Common myeloid progenitor, CD34-positive (primary cell): ENCODE measurements around the gene CCL23.
A peak's percentile ranks its signal among the peaks of the same experiment; 100 is the strongest.

Source experiments
- CTCF ChIA-PET: fragments of 350-600 bp; sonication (Branson Sonifier 250); formaldehyde crosslinking; loops from one replicate; lab custom pipeline; 2021; ENCODE audit warnings: antibody characterized with exemption; lab: Charles Lee
- POLR2A ChIA-PET: fragments of 350-600 bp; sonication (Branson Sonifier 250); formaldehyde crosslinking; loops from one replicate; lab custom pipeline; 2021; ENCODE audit warnings: antibody characterized with exemption; lab: Charles Lee
- DNase-seq, 3 donors: peaks; one replicate each; pipeline versions ENCODE4 v3.0.0 to v3.0.0-alpha.2; 2013
- H3K27ac ChIP-seq, 2 experiments: 1 replicate in 1 of 2; 2 replicates in 1 of 2; pipeline ENCODE4 v1.7.0; 2013; ENCODE audit warnings: inconsistent platforms in 2 of 2, low read length in 2 of 2, mild to moderate bottlenecking in 2 of 2, low read depth in 1 of 2, moderate library complexity in 1 of 2; ENCODE audit not compliant: severe bottlenecking in 2 of 2, insufficient read depth in 1 of 2, poor library complexity in 1 of 2
- H3K27me3 ChIP-seq, 5 experiments: replicated peaks in 2 of 5; 1 replicate in 3 of 5; 2 replicates in 2 of 5; pipeline versions ENCODE4 v1.6.1 to v1.7.0; 2013; ENCODE audit warnings: low read length in 4 of 5, mild to moderate bottlenecking in 2 of 5, moderate library complexity in 2 of 5, inconsistent platforms in 1 of 5; ENCODE audit not compliant: insufficient read depth in 5 of 5, control insufficient read depth in 4 of 5
- H3K36me3 ChIP-seq, 4 experiments: 1 replicate in 2 of 4; 2 replicates in 2 of 4; pipeline versions ENCODE4 v1.6.1 to v1.7.0; 2013; ENCODE audit warnings: low read length in 3 of 4, control low read depth in 1 of 4, mild to moderate bottlenecking in 1 of 4; ENCODE audit not compliant: control insufficient read depth in 4 of 4, insufficient read depth in 4 of 4
- H3K4me1 ChIP-seq, 4 experiments: 1 replicate in 3 of 4; 2 replicates in 1 of 4; pipeline versions ENCODE4 v1.6.1 to v1.7.1; 2013; ENCODE audit warnings: low read length in 3 of 4, mild to moderate bottlenecking in 3 of 4, control low read depth in 1 of 4, inconsistent platforms in 1 of 4, moderate library complexity in 1 of 4; ENCODE audit not compliant: control insufficient read depth in 4 of 4, insufficient read depth in 4 of 4; ENCODE audit errors: control extremely low read depth in 1 of 4
- H3K4me3 ChIP-seq, 7 experiments: 1 replicate in 4 of 7; 2 replicates in 3 of 7; pipeline versions ENCODE4 v1.5.1 to v1.7.0; 2013; ENCODE audit warnings: mild to moderate bottlenecking in 7 of 7, low read length in 6 of 7, moderate library complexity in 6 of 7, inconsistent platforms in 2 of 7, low read depth in 2 of 7, control low read depth in 1 of 7; ENCODE audit not compliant: insufficient read depth in 4 of 7, control insufficient read depth in 1 of 7; ENCODE audit errors: extremely low read depth in 1 of 7
- H3K9me3 ChIP-seq, 5 experiments: 1 replicate in 4 of 5; 2 replicates in 1 of 5; pipeline versions ENCODE4 v1.6.1 to v1.7.1; 2013; ENCODE audit warnings: low read length in 4 of 5, mild to moderate bottlenecking in 2 of 5, inconsistent platforms in 1 of 5, low read depth in 1 of 5, moderate library complexity in 1 of 5; ENCODE audit not compliant: control insufficient read depth in 4 of 5, insufficient read depth in 2 of 5; ENCODE audit errors: control extremely low read depth in 1 of 5
- WGBS: methylation state at CpG from one replicate; pipeline ENCODE4 v1.1.5; 2013; ENCODE audit not compliant: insufficient coverage; 5-methylcytosine and 5-hydroxymethylcytosine counted together

CCL23 gene

DNA sequence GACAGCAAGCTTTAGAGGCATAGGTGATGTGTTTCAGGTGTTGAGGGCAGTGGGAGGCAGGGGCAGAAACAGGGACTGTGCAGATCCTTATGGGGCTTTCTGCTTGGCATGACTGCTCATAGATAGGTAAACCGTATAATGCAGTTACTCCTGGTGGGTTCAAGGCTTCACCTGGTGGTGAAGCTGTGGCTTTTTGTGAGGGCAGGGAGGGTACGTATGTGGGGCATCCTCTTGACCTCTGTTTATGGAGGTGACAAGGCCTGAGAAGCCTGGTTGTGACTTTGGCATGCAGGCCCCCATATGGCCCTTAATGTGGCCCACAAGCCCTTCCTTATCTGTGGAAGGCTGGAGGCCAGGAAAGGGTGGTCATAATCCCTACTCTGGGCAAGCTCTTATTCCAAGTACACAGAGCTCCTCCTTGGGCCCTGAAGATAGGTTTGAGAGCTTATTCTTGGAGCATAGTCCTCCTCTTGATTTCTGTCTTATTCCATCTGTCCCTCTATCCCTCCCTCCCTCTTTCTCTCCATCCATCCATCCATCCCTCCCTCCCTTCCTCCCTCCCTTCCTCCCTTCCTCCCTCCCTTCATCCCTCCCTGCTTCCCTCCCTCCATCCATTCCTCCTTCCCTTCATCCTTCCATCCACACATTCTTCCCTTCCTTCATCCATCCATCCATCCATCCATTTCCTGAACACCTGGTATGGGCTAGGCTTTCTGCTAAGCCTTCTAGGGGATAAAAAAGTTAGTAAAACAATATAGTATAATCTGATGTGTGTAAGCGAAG lies 35.2 kb downstream of the CCL23 start:
- H3K36me3 ChIP-seq, result no peaks in the 10 kb centered on the region
- no peaks in the 10 kb centered on the region for H3K9me3 ChIP-seq
- no peak overlapping the region for H3K4me3 ChIP-seq
- CTCF ChIA-PET, result interaction anchor here (0.7 to 21.0 kb wide), 15 partner anchors 8 to 166 kb away, joined by 3 to 370 read pairs (median 4); partner anchors contain the start of gene CCL4
- H3K27me3 ChIP-seq, result no peaks in the 10 kb centered on the region
- DNase-seq, result no peak
- 100% methylated on average over 2 of the region's 3 CpGs for WGBS
- H3K27ac ChIP-seq, result no peak overlapping the region
- POLR2A ChIA-PET, result no interaction called here
- no peaks in the 10 kb centered on the region for H3K4me1 ChIP-seq

DNA sequence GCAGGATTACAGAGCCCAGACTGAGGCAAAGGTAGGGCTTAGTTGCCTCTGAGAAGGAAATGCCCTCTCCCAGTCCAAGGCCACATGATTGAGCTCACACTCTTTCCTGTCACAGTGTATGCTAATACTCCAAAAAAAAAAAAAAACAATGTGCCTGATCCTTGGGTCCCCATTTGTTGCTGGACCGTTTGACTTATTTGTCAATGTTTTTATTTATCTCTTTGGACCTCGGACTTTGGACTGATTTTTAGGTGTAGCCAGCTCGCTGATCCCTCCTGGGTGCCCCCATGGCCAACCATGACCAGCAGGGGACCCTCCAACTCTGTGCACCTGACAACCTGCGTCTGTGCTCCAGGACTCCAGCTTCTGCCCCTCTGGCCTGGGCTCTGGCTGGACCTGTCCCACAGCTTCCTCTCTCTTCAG lies 35.9 kb downstream of the CCL23 start:
- CTCF ChIA-PET, result interaction anchor here (0.8 to 21.0 kb wide), 14 partner anchors 8 to 166 kb away, joined by 3 to 370 read pairs (median 4); partner anchors contain the start of gene CCL4
- 53% methylated on average over 3 of the region's 4 CpGs for WGBS
- no peaks in the 10 kb centered on the region for H3K36me3 ChIP-seq
- no peak overlapping the region for H3K27ac ChIP-seq
- H3K4me3 ChIP-seq, result no peak overlapping the region
- no peaks in the 10 kb centered on the region for H3K27me3 ChIP-seq
- no peaks in the 10 kb centered on the region for H3K9me3 ChIP-seq
- peak in 2 of 3 donors; percentile 20 to 27 for DNase-seq
- no peaks in the 10 kb centered on the region for H3K4me1 ChIP-seq
- POLR2A ChIA-PET, result no interaction called here

DNA sequence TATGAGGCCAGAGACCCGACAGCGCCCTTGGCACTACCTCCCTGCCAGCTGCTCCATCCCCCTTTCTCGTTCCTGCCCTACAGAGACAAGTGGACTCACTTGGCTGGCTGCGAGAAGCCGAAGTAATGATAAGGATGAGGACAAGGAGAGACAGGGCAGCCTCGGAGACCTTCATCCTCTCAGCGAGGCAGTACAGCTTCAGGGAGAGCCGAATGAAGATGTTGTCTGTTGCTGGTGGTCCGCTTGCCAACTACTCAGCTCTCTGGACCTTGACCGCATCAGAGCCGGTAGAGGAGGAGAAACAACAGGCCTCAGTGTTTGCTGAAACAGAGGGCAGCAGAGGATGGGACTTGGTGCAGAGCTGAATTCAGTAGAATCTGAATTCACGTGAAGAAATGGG lies 36.5 kb downstream of the CCL23 start, which contains the start of gene CCL16:
TSS of gene CCL16 (minus strand) at position 252 of the 400 bp plus-strand sequence. CDS start at position 175, 77 bp downstream.
- POLR2A ChIA-PET, result no interaction called here
- no peaks in the 10 kb centered on the region for H3K4me1 ChIP-seq
- H3K27ac ChIP-seq, result no peak within 1 kb of the TSS
- H3K4me3 ChIP-seq, result no peak within 1 kb of the TSS
- no peaks in the 10 kb centered on the region for H3K36me3 ChIP-seq
- H3K9me3 ChIP-seq, result no peaks in the 10 kb centered on the region
- WGBS, result 98% methylated on average over 11 of the region's 12 CpGs
- H3K27me3 ChIP-seq, result no peaks in the 10 kb centered on the region
- DNase-seq, result no peak
- CTCF ChIA-PET, result interaction anchor here (0.9 to 21.0 kb wide), 7 partner anchors 10 to 167 kb away, joined by 3 to 370 read pairs (median 5); no protein-coding TSS in a partner anchor

DNA sequence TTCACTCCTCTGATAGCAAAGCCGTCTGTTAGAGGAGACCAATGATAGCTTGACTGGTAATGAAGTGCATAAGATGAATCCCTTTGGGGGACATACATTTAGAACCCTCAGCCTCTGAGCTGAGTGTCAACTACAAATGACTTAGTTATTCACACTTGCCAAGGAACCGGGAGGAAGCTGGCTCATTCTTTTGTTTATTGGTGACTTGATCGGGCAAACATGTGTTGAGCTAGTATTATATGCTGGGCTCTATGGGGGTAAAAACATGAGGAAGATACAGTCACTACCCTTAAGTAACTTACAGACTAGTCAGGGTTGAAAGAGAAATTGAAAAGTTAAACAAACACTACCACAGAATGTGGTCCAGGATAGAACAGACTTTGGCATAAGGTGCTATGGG lies 39.4 kb downstream of the CCL23 start:
- no peak for DNase-seq
- Histone ChIP-seq H3K4me1 (peaks cover 0 to 6% (median 2%) of the 10 kb centered on the region in 4 experiments), H3K4me3 (no peak overlapping the region), H3K9me3 (no peaks in the 10 kb centered on the region), H3K27me3 (no peaks in the 10 kb centered on the region), H3K36me3 (no peaks in the 10 kb centered on the region), H3K27ac (no peak overlapping the region)
- CTCF ChIA-PET, result interaction anchor here (0.8 to 21.0 kb wide), 7 partner anchors 9 to 170 kb away, joined by 3 to 370 read pairs (median 4); no protein-coding TSS in a partner anchor
- POLR2A ChIA-PET, result no interaction called here
- WGBS, result 89% methylated on average over 1 of the region's 3 CpGs

DNA sequence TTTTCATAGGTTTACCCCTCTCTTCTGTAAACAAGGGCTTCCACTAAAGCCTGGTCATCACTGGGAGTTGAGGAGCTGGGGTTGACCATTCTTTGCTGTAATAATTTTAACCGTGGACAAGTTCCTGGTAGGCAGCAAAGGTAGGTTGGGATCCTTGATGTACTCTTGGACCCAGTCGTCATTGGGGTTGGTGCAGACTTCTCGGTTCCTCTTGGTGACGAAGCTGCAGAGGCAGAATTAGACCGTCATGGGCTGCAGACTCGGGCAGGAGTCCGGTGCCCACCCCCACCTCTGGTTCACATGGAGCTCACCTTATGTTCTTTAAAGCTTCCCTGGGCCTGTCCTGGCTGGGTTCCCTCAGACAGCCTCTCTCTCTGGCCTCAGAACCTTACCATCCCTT lies 40.3 kb downstream of the CCL23 start:
- H3K9me3 ChIP-seq, result no peaks in the 10 kb centered on the region
- no peak overlapping the region for H3K4me3 ChIP-seq
- no peaks in the 10 kb centered on the region for H3K36me3 ChIP-seq
- H3K27me3 ChIP-seq, result no peaks in the 10 kb centered on the region
- ChIA-PET POLR2A (no interaction called here), CTCF (interaction anchor here (0.9 to 21.0 kb wide), 5 partner anchors 8 to 171 kb away, joined by 3 to 370 read pairs (median 4); no protein-coding TSS in a partner anchor)
- no peak for DNase-seq
- WGBS, result 86% methylated on average over 4 of the region's 7 CpGs
- H3K27ac ChIP-seq, result no peak overlapping the region
- peaks cover 0 to 8% (median 3%) of the 10 kb centered on the region in 4 experiments for H3K4me1 ChIP-seq

DNA sequence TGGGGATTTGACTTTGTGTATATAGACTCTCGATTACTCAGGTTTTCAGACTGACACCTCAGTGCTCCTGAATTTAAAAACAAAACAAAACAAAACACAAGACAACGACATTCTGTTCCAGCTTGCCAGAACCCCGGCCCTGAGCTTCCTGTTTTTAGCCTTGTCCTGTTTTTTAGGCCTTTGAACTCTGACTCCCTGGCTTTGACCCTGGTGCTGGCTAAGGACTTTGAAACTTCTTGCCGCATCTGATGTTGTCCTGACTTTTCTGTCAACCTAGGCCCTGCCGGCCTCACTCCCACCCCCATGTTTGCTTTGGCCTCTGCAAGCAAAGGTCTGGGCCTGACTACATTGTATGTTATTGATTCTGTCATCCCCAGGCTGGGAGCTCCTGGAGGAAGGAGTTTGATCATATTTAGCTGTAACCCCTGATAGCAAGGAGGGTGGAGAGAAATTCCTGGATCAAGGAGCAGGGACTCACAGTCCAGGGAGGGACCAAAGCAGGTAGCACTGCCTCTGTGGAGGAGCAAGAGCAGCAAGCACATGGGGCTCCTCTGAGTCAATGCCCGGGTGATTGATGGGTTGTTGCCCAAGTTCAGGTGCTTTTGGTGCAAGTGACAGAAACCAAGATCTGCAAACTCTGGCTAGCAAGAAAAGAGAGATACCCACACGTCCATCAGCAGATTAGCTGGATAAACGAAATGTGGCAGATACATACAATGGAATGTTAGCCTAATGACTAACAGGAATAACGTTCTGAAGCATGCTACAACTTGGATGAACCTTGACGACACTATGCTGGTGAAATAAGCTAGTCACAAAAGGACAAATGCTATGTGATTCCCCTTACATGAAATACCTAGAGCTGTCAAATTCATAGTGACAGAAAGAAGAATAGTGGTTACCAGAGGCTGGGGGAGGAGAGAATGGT lies 44.2 kb downstream of the CCL23 start:
- WGBS, result 75% methylated on average over 8 of the region's 10 CpGs
- Histone ChIP-seq H3K4me3 (no peak overlapping the region), H3K27ac (no peak overlapping the region), H3K4me1 (peaks cover 0 to 8% (median 3%) of the 10 kb centered on the region in 4 experiments), H3K27me3 (no peaks in the 10 kb centered on the region), H3K9me3 (no peaks in the 10 kb centered on the region), H3K36me3 (no peaks in the 10 kb centered on the region)
- ChIA-PET CTCF (interaction anchor here (0.6 to 21.0 kb wide), 9 partner anchors 9 to 175 kb away, joined by 3 to 370 read pairs (median 3); no protein-coding TSS in a partner anchor), POLR2A (no interaction called here)
- DNase-seq, result no peak
